Heart right ventricle (tissue), 16 donors: ENCODE measurements around the gene ZNF683. TPM values are rescaled to one million over a fixed set of nuclear protein-coding genes. Genes with fewer than 3 reads are reported as not detected.

Experiments used
- ATAC-seq, 8 donors: fragments of 200-7000 bp; cut with Tn5 transposase; one replicate each; pipeline ENCODE4 v1.9.1; 2020; ENCODE audit warnings: mild to moderate bottlenecking in 8 of 8, moderate library complexity in 8 of 8, moderate number of reproducible peaks in 1 of 8
- DNase-seq, 2 donors: peaks; one replicate each; pipeline ENCODE4 v3.0.0-alpha.2; 2020
- H3K27ac ChIP-seq, 10 donors: fragments of 200-600 bp; sonication (generic) in 2 of 10; one replicate each; pipeline versions ENCODE4 v1.5.0 to v1.8.0; 2020 to 2022; ENCODE audit warnings: mild to moderate bottlenecking in 3 of 10
- H3K27me3 ChIP-seq, 7 donors: fragments of 200-600 bp; one replicate each; pipeline ENCODE4 v1.8.0; 2021 to 2022; ENCODE audit warnings: mild to moderate bottlenecking in 2 of 7
- H3K36me3 ChIP-seq, 9 donors: fragments of 200-600 bp; sonication (generic) in 1 of 9; one replicate each; pipeline versions ENCODE4 v1.5.0 to v1.8.0; 2020 to 2022; ENCODE audit warnings: mild to moderate bottlenecking in 2 of 9
- H3K4me1 ChIP-seq, 9 donors: fragments of 200-600 bp; sonication (generic) in 1 of 9; one replicate each; pipeline versions ENCODE4 v1.5.0 to v1.8.0; 2020 to 2022; ENCODE audit warnings: mild to moderate bottlenecking in 4 of 9
- H3K4me3 ChIP-seq, 10 donors: fragments of 200-600 bp; sonication (generic) in 2 of 10; one replicate each; pipeline versions ENCODE4 v1.5.0 to v1.8.0; 2020 to 2022; ENCODE audit warnings: mild to moderate bottlenecking in 7 of 10, moderate library complexity in 2 of 10
- H3K9me3 ChIP-seq, 11 donors: fragments of 200-600 bp in 10 of 11; sonication (generic) in 2 of 11; one replicate each; pipeline versions ENCODE4 v1.5.0 to v1.8.0; 2013 to 2022; ENCODE audit warnings: mild to moderate bottlenecking in 2 of 11, control low read depth in 1 of 11, moderate library complexity in 1 of 11
- WGBS, 2 donors: extraction: QIAGEN DNeasy Blood & Tissue Kit; methylation state at CpG; one replicate each; pipeline ENCODE4 v1.1.7; 2013; ENCODE audit warnings: inconsistent platforms in 1 of 2; 5-methylcytosine and 5-hydroxymethylcytosine counted together
- intact Hi-C, 10 donors: fragments of 100-400 bp; cut with DNase I; formaldehyde crosslinking; loops; one replicate each; pipeline versions ENCODE4 v1.11.1 to v1.14.2; 2022
- polyA plus RNA-seq, 2 donors: library from polyadenylated mRNA; stranded (reverse); fragments of 200-250 nt; gene quantifications; one replicate each; pipeline ENCODE4 v1.2.3, GENCODE V29; 2013
- total RNA-seq, 10 donors: library from RNA; stranded (reverse); fragmentation: NEBNext Ultra II Directional in 3 of 10; extraction: Animal tissue kit (Norgen Biotek cat#: 25700) in 3 of 10; gene quantifications; one replicate each; pipeline versions ENCODE4 v1.2.1 to v1.2.4, GENCODE V29; 2021 to 2023
- TF ChIP-seq, protein P1 (sequence below), 9 donors: fragments of 200-600 bp; sonication (generic) in 2 of 9; IDR thresholded peaks; one replicate each; pipeline versions ENCODE4 v1.5.0 to v1.8.0; 2021 to 2022; ENCODE audit warnings: antibody characterized with exemption in 9 of 9, mild to moderate bottlenecking in 5 of 9, moderate library complexity in 1 of 9
- donor health status: Arrhythmogenic right ventricular cardiomyopathy.
- donor health status: ischemic (EF 13 %, LVEDD 7.1; RV severe dilation, severe dysfunction).
- donor health status: healthy with polysubstance abuse.
- donor health status: DM: no; HTN: yes; CAD: no.
- donor health status: DM: no; HTN: no; CAD: no.
- donor health status: ischemic (EF 25% LVEDD 6.9; RV normal size, moderate dysfunction).
- donor health status: ischemic (EF 25% LVEDD 5.7; RV mildly dilated, moderate dysfunction).
- donor health status: healthy.
- donor health status: DM: yes; HTN: yes; CAD: no.
- donor health status: Ischemic cardiomyopathy.
- donor health status: ischemic (EF 35%, LVEDD 5.7; RV mildly dilated, moderate dysfunction).
- donor health status: nonischemic (EF 11% LVEDD 7.7; RV severe dilation, severe dysfunction).
- donor health status: DM: yes; HTN: yes; CAD: no.
- donor health status: PGD.
- donor health status: ischemic (EF 29% LVEDD 5.4; RV normal size, mild dysfunction).
- donor health status: nonischemic (EF 23%, LVEDD 6.1; RV moderate dilation, normal function).

ZNF683 gene
- total and polyA plus RNA-seq, 12 donors, result 0.04 to 1.3 (median 0.15) TPM; not detected in 9

DNA sequence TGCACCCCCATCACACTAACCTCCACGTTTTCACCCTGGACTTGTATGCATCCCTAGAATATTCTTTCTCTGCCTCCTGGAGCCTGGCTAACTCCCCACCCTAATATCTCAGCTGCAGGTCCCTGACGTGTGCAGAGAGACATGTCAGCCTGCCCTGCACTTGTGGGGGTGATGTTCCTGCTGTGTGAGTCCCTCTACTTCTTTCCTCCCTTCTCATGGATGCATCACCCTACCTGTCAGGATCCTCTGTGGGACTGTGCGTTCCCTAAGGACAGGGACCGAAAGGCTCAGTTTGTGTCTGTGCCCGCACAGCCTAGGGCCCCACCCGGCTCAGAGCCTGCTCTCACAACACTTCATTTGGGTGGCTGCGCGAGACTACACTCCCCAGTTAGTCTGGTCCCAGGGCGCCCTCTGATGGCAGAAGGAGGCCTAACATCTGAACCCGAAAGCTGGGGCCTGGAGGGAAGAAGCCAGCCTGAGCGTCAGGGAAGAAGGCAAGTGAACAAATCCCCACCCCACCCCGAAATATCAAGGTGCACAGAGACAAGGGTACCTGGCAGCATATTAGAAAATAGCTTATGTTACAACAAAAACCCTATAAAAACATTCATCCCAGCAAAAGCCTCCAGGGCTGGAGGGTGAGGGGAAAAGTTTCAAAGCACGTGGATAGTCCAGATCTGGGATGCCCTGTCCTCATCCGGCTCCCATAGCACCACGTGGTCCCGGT, 51.1 kb downstream of the ZNF683 start:
- 11 to 12% methylated on average over 16 of the region's 16 CpGs for WGBS, 2 donors
- Histone ChIP-seq H3K4me1 (peaks cover 0 to 52% (median 21%) of the 10 kb centered on the region in 9 donors), H3K27me3 (peaks cover 0 to 5% (median 0%) of the 10 kb centered on the region in 7 donors), H3K9me3 (no peaks in the 10 kb centered on the region), H3K36me3 (peaks cover 0 to 24% (median 0%) of the 10 kb centered on the region in 9 donors), H3K4me3 (no peak overlapping the region), H3K27ac (peak overlapping the region in 1 of 10 donors; percentile 11)
- peak; percentile 92 to 93 for DNase-seq
- ATAC-seq, result peak; percentile 90 to 93 (median 92)
- TF ChIP-seq, protein P1, sequence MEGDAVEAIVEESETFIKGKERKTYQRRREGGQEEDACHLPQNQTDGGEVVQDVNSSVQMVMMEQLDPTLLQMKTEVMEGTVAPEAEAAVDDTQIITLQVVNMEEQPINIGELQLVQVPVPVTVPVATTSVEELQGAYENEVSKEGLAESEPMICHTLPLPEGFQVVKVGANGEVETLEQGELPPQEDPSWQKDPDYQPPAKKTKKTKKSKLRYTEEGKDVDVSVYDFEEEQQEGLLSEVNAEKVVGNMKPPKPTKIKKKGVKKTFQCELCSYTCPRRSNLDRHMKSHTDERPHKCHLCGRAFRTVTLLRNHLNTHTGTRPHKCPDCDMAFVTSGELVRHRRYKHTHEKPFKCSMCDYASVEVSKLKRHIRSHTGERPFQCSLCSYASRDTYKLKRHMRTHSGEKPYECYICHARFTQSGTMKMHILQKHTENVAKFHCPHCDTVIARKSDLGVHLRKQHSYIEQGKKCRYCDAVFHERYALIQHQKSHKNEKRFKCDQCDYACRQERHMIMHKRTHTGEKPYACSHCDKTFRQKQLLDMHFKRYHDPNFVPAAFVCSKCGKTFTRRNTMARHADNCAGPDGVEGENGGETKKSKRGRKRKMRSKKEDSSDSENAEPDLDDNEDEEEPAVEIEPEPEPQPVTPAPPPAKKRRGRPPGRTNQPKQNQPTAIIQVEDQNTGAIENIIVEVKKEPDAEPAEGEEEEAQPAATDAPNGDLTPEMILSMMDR (IDR thresholded peaks at IDR 0.05), result peak; percentile 77 to 93 (median 92)
- intact Hi-C loops, result loop anchor here (1.0 to 10.0 kb wide), 16 partner anchors 34 to 217 kb away; partner anchors contain the start of genes C1orf232 (in 4 of the 10), ZNF593 (in 4 of the 10), ZNF593OS (in 2 of the 10) and CNKSR1 (in 1 of the 10)

DNA sequence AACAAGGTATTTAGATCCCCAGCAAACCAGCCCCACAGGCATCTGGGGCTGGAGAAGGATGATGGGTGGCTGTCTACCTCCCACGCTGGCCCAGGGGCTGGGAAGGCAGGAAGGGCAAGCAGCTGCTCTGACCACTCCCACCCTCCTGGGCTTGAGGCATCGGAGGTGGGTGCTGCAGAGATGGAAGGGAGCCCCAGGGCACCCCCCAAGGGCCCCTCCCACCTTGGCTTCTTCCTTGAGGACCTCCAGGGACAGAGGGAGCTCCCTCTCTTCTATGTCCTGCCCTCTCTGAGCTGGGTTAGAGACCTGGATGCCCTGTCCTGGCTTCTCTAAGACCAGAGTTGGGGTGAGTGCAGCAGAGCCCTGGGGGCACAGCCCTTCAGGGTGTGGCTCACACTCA, 51.7 kb downstream of the ZNF683 start:
- ATAC-seq, result peak in 4 of 8 donors; percentile 3 to 11 (median 5)
- Histone ChIP-seq H3K4me1 (peaks cover 0 to 58% (median 21%) of the 10 kb centered on the region in 9 donors), H3K4me3 (peak overlapping the region in 1 of 10 donors; percentile 59), H3K27ac (peak overlapping the region in 1 of 10 donors; percentile 11), H3K36me3 (peaks cover 0 to 24% (median 0%) of the 10 kb centered on the region in 9 donors), H3K9me3 (no peaks in the 10 kb centered on the region), H3K27me3 (peaks cover 0 to 5% (median 0%) of the 10 kb centered on the region in 7 donors)
- WGBS, 2 donors, result 64 to 67% methylated on average over 2 of the region's 2 CpGs
- TF ChIP-seq, protein P1 (IDR thresholded peaks at IDR 0.05), result no peak
- intact Hi-C loops, result loop anchor here (1.0 to 10.0 kb wide), 16 partner anchors 34 to 216 kb away; partner anchors contain the start of genes C1orf232 (in 4 of the 10), ZNF593 (in 4 of the 10), ZNF593OS (in 2 of the 10) and CNKSR1 (in 1 of the 10)
- no peak for DNase-seq

DNA sequence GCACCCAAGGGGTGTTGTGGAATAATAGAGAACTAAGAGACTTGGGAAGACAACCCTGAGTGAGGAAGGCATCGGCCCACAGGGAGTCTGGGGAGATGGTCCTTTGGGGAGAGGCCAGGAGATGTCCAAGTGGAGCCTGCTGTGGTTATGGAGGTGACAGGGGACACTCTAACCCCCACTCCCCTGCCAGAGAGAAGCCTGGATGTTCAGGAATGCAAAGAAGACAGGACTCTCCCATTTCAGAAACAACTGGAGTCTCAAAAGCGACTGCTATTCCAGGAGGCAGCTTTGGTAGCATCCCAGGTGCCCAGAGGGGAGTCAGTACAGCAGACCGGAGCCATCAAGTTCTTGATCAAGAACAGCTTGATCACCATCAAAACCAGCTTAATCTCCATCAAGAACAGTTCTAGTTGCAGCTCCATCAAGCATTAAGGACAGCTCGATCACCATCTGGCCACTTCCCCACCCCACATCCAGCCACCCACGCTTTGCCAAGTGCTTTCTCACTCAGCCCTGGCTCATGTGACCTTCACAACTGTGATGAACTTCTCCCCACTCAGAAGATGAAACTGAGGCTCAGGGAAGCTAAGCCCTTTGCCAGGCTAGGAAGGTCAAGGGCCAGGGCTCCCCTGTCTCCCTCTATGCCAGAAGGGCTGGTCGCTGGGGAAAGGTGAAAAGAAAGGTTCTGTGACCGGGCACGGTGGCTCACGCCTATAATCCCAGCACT, 54.0 kb downstream of the ZNF683 start:
- Histone ChIP-seq H3K27ac (peak overlapping the region in 7 of 10 donors; percentile 23 to 89 (median 55)), H3K4me1 (peaks cover 0 to 81% (median 21%) of the 10 kb centered on the region in 9 donors), H3K9me3 (no peaks in the 10 kb centered on the region), H3K36me3 (peaks cover 0 to 16% (median 0%) of the 10 kb centered on the region in 9 donors), H3K27me3 (no peaks in the 10 kb centered on the region), H3K4me3 (peak overlapping the region in 7 of 10 donors; percentile 5 to 59 (median 12))
- intact Hi-C loops, result loop anchor here in 2 of 10 donors (5.0 to 10.0 kb wide), 2 partner anchors 46 to 144 kb away; partner anchors contain the start of genes CNKSR1 (in 1 of the 2) and ZNF593OS (in 1 of the 2)
- 83 to 86% methylated on average over 9 of the region's 9 CpGs for WGBS, 2 donors
- TF ChIP-seq, protein P1 (IDR thresholded peaks at IDR 0.05), result no peak
- DNase-seq (no peak), ATAC-seq (peak in 3 of 8 donors; percentile 9 to 52 (median 25))
